GM12801 (cell line): Measurements from ENCODE around the gene IRF9.

ENCODE experiments used
- TF ChIP-seq, protein P1 (sequence below): IDR thresholded peaks from one replicate; pipeline ENCODE4 v1.5.1; 2011; ENCODE audit warnings: control low read depth; ENCODE audit not compliant: insufficient read length; ENCODE audit errors: extremely low read depth

Gene IRF9

DNA sequence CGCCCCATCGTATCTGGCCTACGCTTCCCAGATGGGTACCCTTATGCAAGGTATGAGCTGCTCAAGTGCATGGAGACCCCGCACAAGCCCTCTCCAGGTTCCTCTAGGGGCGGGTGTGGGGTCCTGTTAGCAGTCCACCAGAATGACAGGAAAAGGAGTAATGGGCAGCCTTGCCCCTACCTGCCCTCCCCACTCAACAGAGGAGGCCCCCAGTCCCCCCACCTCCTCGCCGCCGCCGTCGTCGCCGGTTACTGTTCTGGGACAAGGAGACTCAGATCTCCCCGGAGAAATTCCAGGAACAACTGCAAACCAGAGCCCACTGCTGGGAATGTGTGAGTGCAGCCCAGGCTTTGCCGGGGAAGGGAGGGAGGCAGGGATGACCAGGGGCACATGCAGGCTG is 16.8 kb downstream of the IRF9 start:
- TF ChIP-seq, protein P1, sequence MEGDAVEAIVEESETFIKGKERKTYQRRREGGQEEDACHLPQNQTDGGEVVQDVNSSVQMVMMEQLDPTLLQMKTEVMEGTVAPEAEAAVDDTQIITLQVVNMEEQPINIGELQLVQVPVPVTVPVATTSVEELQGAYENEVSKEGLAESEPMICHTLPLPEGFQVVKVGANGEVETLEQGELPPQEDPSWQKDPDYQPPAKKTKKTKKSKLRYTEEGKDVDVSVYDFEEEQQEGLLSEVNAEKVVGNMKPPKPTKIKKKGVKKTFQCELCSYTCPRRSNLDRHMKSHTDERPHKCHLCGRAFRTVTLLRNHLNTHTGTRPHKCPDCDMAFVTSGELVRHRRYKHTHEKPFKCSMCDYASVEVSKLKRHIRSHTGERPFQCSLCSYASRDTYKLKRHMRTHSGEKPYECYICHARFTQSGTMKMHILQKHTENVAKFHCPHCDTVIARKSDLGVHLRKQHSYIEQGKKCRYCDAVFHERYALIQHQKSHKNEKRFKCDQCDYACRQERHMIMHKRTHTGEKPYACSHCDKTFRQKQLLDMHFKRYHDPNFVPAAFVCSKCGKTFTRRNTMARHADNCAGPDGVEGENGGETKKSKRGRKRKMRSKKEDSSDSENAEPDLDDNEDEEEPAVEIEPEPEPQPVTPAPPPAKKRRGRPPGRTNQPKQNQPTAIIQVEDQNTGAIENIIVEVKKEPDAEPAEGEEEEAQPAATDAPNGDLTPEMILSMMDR = no peak

GRCh38 chr14:24178399-24179178 is 17.5 kb downstream of the IRF9 start:
- TF ChIP-seq, protein P1 = no peak

- TF ChIP-seq, protein P1 = no peak
Observed at GRCh38 chr14:24179294-24179960, 18.4 kb downstream of the IRF9 start.

DNA sequence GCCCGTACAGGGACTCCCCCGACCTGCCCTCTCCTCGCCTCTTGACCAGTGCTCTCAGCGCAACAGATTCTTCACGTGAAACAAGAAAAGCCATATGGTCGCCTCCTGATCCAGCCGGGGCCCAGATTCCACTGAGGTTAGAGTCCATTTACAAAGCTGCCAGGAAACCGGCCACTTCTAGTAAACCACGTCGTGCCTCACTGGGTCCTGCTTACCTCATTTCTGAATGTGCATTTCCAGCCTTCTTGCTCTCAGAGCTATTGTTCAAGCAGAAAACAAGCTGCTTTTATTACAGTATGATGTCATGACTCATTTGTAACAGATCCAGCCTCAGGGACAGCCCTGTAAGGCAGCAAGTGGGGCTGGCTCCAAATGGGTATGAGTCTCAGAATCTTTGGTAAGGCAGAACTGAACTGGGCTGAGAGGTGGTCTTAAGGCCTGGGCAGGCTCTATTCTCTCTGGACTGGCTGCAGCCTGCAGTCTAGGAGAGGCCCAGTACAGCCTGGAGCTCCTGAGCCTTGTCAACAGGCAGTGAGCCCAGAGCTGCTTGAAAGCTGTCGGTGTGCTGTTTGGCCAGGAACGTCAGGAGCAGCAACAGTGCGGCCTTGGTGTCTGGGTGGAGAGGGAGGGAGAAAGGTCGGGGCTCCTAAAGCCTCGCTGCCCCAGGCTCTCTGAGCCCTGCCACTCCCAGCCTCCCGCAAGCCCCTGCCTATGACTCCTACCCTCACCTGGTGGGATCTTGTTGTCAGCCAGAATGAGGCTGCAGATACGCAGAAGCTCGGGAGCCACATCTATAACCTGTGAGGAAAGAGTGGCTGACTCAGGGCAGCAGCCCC is 19.1 kb downstream of the IRF9 start:
- TF ChIP-seq, protein P1 = no peak

GRCh38 chr14:24181371-24182077 is 20.5 kb downstream of the IRF9 start:
- TF ChIP-seq, protein P1 = no peak

DNA sequence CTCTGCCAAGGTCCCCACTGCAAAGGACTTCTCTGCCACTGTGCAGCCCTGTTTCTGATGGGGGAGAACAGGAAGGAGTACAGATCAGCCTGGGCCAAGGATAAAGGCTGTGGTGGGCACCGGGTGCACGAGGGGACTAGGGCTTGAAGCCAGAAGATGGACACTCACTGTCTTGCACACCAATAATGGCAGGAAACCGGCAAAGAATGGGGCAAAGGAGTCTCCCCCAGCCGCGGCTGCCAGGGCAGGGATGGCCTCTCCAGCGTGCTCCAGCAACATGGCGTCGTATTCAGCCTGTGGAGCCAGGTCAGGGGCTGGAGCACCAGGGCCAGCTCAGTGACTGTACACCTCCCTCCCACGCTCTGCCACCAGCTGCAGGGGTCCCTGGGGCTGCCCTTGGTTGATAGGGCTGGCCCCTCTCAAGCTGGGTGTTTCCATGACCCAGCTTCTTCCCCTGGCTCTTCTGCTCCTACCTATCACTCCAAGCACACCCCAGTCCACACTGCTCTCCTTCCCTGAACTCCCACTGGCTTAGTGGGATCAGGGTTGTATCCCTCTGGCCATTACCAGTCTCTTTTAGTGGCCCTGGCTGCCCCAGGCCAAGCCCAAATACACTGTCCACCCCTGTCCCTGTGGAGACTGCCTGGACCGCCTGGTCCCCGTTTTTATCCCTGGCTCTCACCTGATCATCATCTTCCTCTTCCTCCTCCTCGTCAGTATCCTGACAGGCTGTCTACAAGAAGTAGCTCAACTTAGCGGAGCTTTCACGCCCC is 21.2 kb downstream of the IRF9 start:
- TF ChIP-seq, protein P1 = no peak
